ENCODE measurements around the gene TMEM87B. TPM values are rescaled to one million over a fixed set of nuclear protein-coding genes. Genes with fewer than 3 reads are reported as not detected.

Gene TMEM87B
- total and polyA plus RNA-seq, 10 of the 15 experiments (the other 5 are each of a cell fraction or from before 2014, with no cell fraction given), result 5.7 to 20.6 (median 12.3) TPM

GRCh38 chr2:112053917-112054846, 887 bp upstream of the TMEM87B start (continued):
- peak; percentile 5 for TF ChIP-seq PBX3 (IDR thresholded peaks at IDR 0.05; ENCODE audit: insufficient replicate concordance, low read depth, low read length)
- TF ChIP-seq WRNIP1 (IDR thresholded peaks at IDR 0.05; ENCODE audit: borderline replicate concordance, low read depth, low read length), result no peak
- TF ChIP-seq BCL11A (IDR thresholded peaks at IDR 0.05; ENCODE audit: low read depth, low read length), result no peak
- no peak for TF ChIP-seq USF1 (IDR thresholded peaks at IDR 0.05; ENCODE audit: borderline replicate concordance, extremely low read length, insufficient read depth, low read depth, low read length)
- TF ChIP-seq ASH2L (IDR thresholded peaks at IDR 0.05; ENCODE audit: borderline replicate concordance, low read depth), result no peak
- TF ChIP-seq MXI1 (IDR thresholded peaks at IDR 0.05; ENCODE audit: low read depth, low read length), result no peak
- no peak for TF ChIP-seq TCF7 (IDR thresholded peaks at IDR 0.05; ENCODE audit: borderline replicate concordance)
- no peak for TF ChIP-seq NR2C2 (IDR thresholded peaks at IDR 0.05; ENCODE audit: borderline replicate concordance, control insufficient read depth, insufficient read length, low read depth)
- no peak for TF ChIP-seq JUNB (IDR thresholded peaks at IDR 0.05)
- peak; percentile 90; the same call in 1 of the 2 replicates for TF ChIP-seq NBN (IDR thresholded peaks at IDR 0.05)
- no peak; the same call in 1 of the 2 replicates for TF ChIP-seq RELB (IDR thresholded peaks at IDR 0.05; ENCODE audit: low read depth)
- no peak for TF ChIP-seq MEF2A (IDR thresholded peaks at IDR 0.05; ENCODE audit: insufficient read depth, low read depth, low read length)
- TF ChIP-seq BRCA1 (IDR thresholded peaks at IDR 0.05; ENCODE audit: low read depth, low read length), result no peak
- peak; percentile 50; the same call in 1 of the 2 replicates for TF ChIP-seq POLR2AphosphoS5 (IDR thresholded peaks at IDR 0.05; ENCODE audit: low read length)
- TF ChIP-seq TCF12 (IDR thresholded peaks at IDR 0.05; ENCODE audit: low read depth, low read length), result no peak
- TF ChIP-seq SP1 (IDR thresholded peaks at IDR 0.05; ENCODE audit: low read depth, low read length), result peak; percentile 30
- TF ChIP-seq POU2F2 (IDR thresholded peaks at IDR 0.05; ENCODE audit: borderline replicate concordance, low read depth, low read length), result 0 out of 3 replicates have a peak, but pooled peaks have one; percentile 20
- TF ChIP-seq TAF1 (IDR thresholded peaks at IDR 0.05; ENCODE audit: borderline replicate concordance, low read depth, low read length), result no peak
- TF ChIP-seq KLF5 (IDR thresholded peaks at IDR 0.05; ENCODE audit: partially characterized antibody), result no peak
- TF ChIP-seq SIX5 (IDR thresholded peaks at IDR 0.05; ENCODE audit: low read depth, low read length, severe bottlenecking), result no peak
- no peak for TF ChIP-seq TARDBP (IDR thresholded peaks at IDR 0.05; ENCODE audit: borderline replicate concordance)
- TF ChIP-seq MYB (IDR thresholded peaks at IDR 0.05; ENCODE audit: borderline replicate concordance, low read depth, low read length), result no peak
- TF ChIP-seq SMC3 (IDR thresholded peaks at IDR 0.05; ENCODE audit: borderline replicate concordance, low read length), result no peak
- no peak for TF ChIP-seq IKZF2 (IDR thresholded peaks at IDR 0.05)
- TF ChIP-seq CBX5 (IDR thresholded peaks at IDR 0.05; ENCODE audit: low read depth), result no peak
- no peak for TF ChIP-seq MTA2 (IDR thresholded peaks at IDR 0.05; ENCODE audit: low read depth)
- TF ChIP-seq KDM1A (IDR thresholded peaks at IDR 0.05; ENCODE audit: borderline replicate concordance), result no peak
- TF ChIP-seq CBFB (IDR thresholded peaks at IDR 0.05; ENCODE audit: low read depth), result no peak
- TF ChIP-seq RB1 (IDR thresholded peaks at IDR 0.05; ENCODE audit: borderline replicate concordance), result no peak
